H9 (cell line): Measurements from ENCODE around the gene USP34. TPM values are rescaled to one million over a fixed set of nuclear protein-coding genes. Genes with fewer than 3 reads are reported as not detected.

Source experiments
- DNase-seq: peaks from one replicate; pipeline ENCODE4 v3.0.0-alpha.2; 2017
- H2AFZ ChIP-seq: one replicate; pipeline ENCODE4 v1.6.1; 2013; ENCODE audit warnings: mild to moderate bottlenecking, low read length, control low read depth, moderate library complexity
- H2AK5ac ChIP-seq: 2 replicates; pipeline ENCODE4 v1.6.1; 2013; ENCODE audit warnings: low read length, control low read depth, mixed read lengths; ENCODE audit not compliant: insufficient read length
- H2BK120ac ChIP-seq: one replicate; pipeline ENCODE4 v1.6.1; 2013; ENCODE audit warnings: low read depth, mild to moderate bottlenecking, low read length, control low read depth, inconsistent platforms; ENCODE audit not compliant: poor library complexity, severe bottlenecking
- H2BK12ac ChIP-seq: 2 replicates; pipeline ENCODE4 v1.6.1; 2013; ENCODE audit warnings: low read length, control low read depth, mixed read lengths, low read depth; ENCODE audit not compliant: insufficient read length
- H2BK15ac ChIP-seq: 2 replicates; pipeline ENCODE4 v1.6.1; 2013; ENCODE audit warnings: low read depth, low read length, control low read depth
- H2BK20ac ChIP-seq: one replicate; pipeline ENCODE4 v1.6.1; 2013; ENCODE audit warnings: low read depth, mild to moderate bottlenecking, low read length, control low read depth, inconsistent platforms; ENCODE audit not compliant: poor library complexity, severe bottlenecking
- H2BK5ac ChIP-seq: 2 replicates; pipeline ENCODE4 v1.6.1; 2013; ENCODE audit warnings: low read length, control low read depth, mixed read lengths; ENCODE audit not compliant: insufficient read length
- H3K14ac ChIP-seq: 2 replicates; pipeline ENCODE4 v1.6.1; 2013; ENCODE audit warnings: low read length, control low read depth; ENCODE audit not compliant: insufficient read depth
- H3K18ac ChIP-seq: 2 replicates; pipeline ENCODE4 v1.6.1; 2013; ENCODE audit warnings: low read depth, mild to moderate bottlenecking, mixed read lengths, low read length, control low read depth; ENCODE audit not compliant: insufficient read length
- H3K23ac ChIP-seq: 2 replicates; pipeline ENCODE4 v1.6.1; 2013; ENCODE audit warnings: low read length, control low read depth, mixed read lengths, low read depth; ENCODE audit not compliant: insufficient read length
- H3K23me2 ChIP-seq: 2 replicates; pipeline ENCODE4 v1.6.1; 2013; ENCODE audit warnings: low read depth, mild to moderate bottlenecking, mixed read lengths, low read length, control low read depth; ENCODE audit not compliant: insufficient read length, poor library complexity, severe bottlenecking
- H3K27ac ChIP-seq: 2 replicates; pipeline ENCODE4 v1.5.1; 2013; ENCODE audit warnings: low read length, control low read depth, mixed read lengths, low read depth; ENCODE audit not compliant: insufficient read length
- H3K27me3 ChIP-seq: 2 replicates; pipeline ENCODE4 v1.6.1; 2013; ENCODE audit warnings: low read length, control low read depth, inconsistent platforms; ENCODE audit not compliant: insufficient read depth
- H3K4ac ChIP-seq: 2 replicates; pipeline ENCODE4 v1.6.1; 2013; ENCODE audit warnings: low read depth, mild to moderate bottlenecking, control low read depth, inconsistent platforms, low read length, moderate library complexity
- H3K4me1 ChIP-seq: 2 replicates; pipeline ENCODE4 v1.6.1; 2013; ENCODE audit warnings: low read length, control low read depth, inconsistent platforms; ENCODE audit not compliant: insufficient read depth
- H3K4me2 ChIP-seq: 2 replicates; pipeline ENCODE4 v1.6.1; 2013; ENCODE audit warnings: low read length, control low read depth, mixed read lengths; ENCODE audit not compliant: insufficient read length, insufficient read depth
- H3K56ac ChIP-seq: 2 replicates; pipeline ENCODE4 v1.6.1; 2013; ENCODE audit warnings: low read depth, mild to moderate bottlenecking, mixed read lengths, low read length, control low read depth; ENCODE audit not compliant: insufficient read length
- H3K79me1 ChIP-seq: 2 replicates; pipeline ENCODE4 v1.6.1; 2013; ENCODE audit warnings: low read depth, mild to moderate bottlenecking, moderate library complexity, low read length, control low read depth, inconsistent platforms; ENCODE audit not compliant: insufficient read depth, poor library complexity, severe bottlenecking
- H3K79me2 ChIP-seq: 2 replicates; pipeline ENCODE4 v1.6.1; 2013; ENCODE audit warnings: low read length, control low read depth, inconsistent platforms; ENCODE audit not compliant: insufficient read depth
- H3K9ac ChIP-seq: 2 replicates; pipeline ENCODE4 v1.6.1; 2013; ENCODE audit warnings: low read length, control low read depth, mixed read lengths; ENCODE audit not compliant: insufficient read length; ENCODE audit errors: extremely low read depth
- H3K9me3 ChIP-seq: one replicate; pipeline ENCODE4 v1.6.1; 2013; ENCODE audit warnings: low read depth, low read length, inconsistent platforms; ENCODE audit not compliant: control insufficient read depth
- H3T11ph ChIP-seq: one replicate; pipeline ENCODE4 v1.6.1; 2013; ENCODE audit warnings: mild to moderate bottlenecking, low read length, control low read depth, inconsistent platforms
- H4K20me1 ChIP-seq: one replicate; pipeline ENCODE4 v1.6.1; 2013; ENCODE audit not compliant: control insufficient read depth, insufficient read length, insufficient read depth
- H4K5ac ChIP-seq: 2 replicates; pipeline ENCODE4 v1.6.1; 2013; ENCODE audit warnings: low read depth, mild to moderate bottlenecking, mixed read lengths, low read length, control low read depth; ENCODE audit not compliant: insufficient read length
- H4K8ac ChIP-seq: replicated peaks from 2 replicates; pipeline ENCODE4 v1.6.1; 2013; ENCODE audit warnings: low read length, control low read depth, mixed read lengths, low read depth; ENCODE audit not compliant: insufficient read length
- H4K91ac ChIP-seq: 2 replicates; pipeline ENCODE4 v1.6.1; 2013; ENCODE audit warnings: low read depth, mild to moderate bottlenecking, moderate library complexity, mixed read lengths, low read length, control low read depth; ENCODE audit not compliant: insufficient read length
- H3K27ac Mint-ChIP-seq, 3 experiments: 2 replicates in 2 of 3; 3 replicates in 1 of 3; pipeline ENCODE4 v1.8.0; 2020 to 2021; ENCODE audit warnings: mixed read lengths in 3 of 3, mild to moderate bottlenecking in 1 of 3, moderate library complexity in 1 of 3
- H3K27me3 Mint-ChIP-seq: 2 replicates; pipeline ENCODE4 v1.8.0; 2021; ENCODE audit warnings: low read depth, mild to moderate bottlenecking, moderate library complexity, mixed read lengths
- H3K36me3 Mint-ChIP-seq, 3 experiments: 2 replicates in 2 of 3; 3 replicates in 1 of 3; pipeline ENCODE4 v1.8.0; 2020 to 2021; ENCODE audit warnings: low read depth in 3 of 3, mixed read lengths in 3 of 3; ENCODE audit not compliant: insufficient read depth in 1 of 3
- H3K4me1 Mint-ChIP-seq, 2 experiments: 2 replicates each; pipeline ENCODE4 v1.8.0; 2020; ENCODE audit warnings: mixed read lengths in 2 of 2
- H3K4me3 Mint-ChIP-seq, 2 experiments: 2 replicates in 1 of 2; 3 replicates in 1 of 2; pipeline ENCODE4 v1.8.0; 2020 to 2021; ENCODE audit warnings: mild to moderate bottlenecking in 2 of 2, mixed read lengths in 2 of 2, moderate library complexity in 1 of 2
- H3K9me3 Mint-ChIP-seq, 2 experiments: 2 replicates in 1 of 2; 3 replicates in 1 of 2; pipeline ENCODE4 v1.8.0; 2020; ENCODE audit warnings: mild to moderate bottlenecking in 2 of 2, mixed read lengths in 2 of 2, moderate library complexity in 1 of 2
- CTCF ChIP-seq: fragments of 200-600 bp; sonication (generic); conservative IDR thresholded peaks from 3 replicates; pipeline ENCODE4 v1.8.0; 2021; ENCODE audit warnings: antibody characterized with exemption, mild to moderate bottlenecking
- WGBS: extraction: QIAGEN DNeasy Blood & Tissue Kit; methylation state at CpG from one replicate; pipeline ENCODE4 v1.1.7; 2013; ENCODE audit warnings: missing lambda C conversion rate, low lambda C conversion rate, mixed read lengths; ENCODE audit not compliant: insufficient read length; ENCODE audit errors: extremely low coverage; 5-methylcytosine and 5-hydroxymethylcytosine counted together
- total RNA-seq: library from RNA; stranded (reverse); gene quantifications from 2 replicates; pipeline ENCODE4 v1.2.1, GENCODE V29; 2021

Gene USP34
- total RNA-seq, 1 experiment from 2014 or later = 93.9 TPM

GRCh38 chr2:61398413-61398812 is 72.5 kb downstream of the USP34 start:
- Histone ChIP-seq H3K4ac (no peak overlapping the region), H2BK120ac (no peak overlapping the region), H3K4me2 (no peak overlapping the region), H2BK15ac (no peak overlapping the region), H3K9me3 (no peaks in the 10 kb centered on the region), H3T11ph (no peak overlapping the region), H3K79me1 (no peaks in the 10 kb centered on the region), H2AK5ac (no peak overlapping the region), H4K5ac (no peak overlapping the region), H3K27ac (no peak overlapping the region), H4K20me1 (no peaks in the 10 kb centered on the region), H3K18ac (no peak overlapping the region), H3K4me1 (no peaks in the 10 kb centered on the region), H3K56ac (no peak overlapping the region), H3K23me2 (no peaks in the 10 kb centered on the region), H3K79me2 (no peaks in the 10 kb centered on the region), H3K9ac (no peak overlapping the region), H3K23ac (no peak overlapping the region), H3K14ac (no peak overlapping the region), H2BK12ac (no peak overlapping the region), H2BK5ac (no peak overlapping the region), H4K8ac (no peak overlapping the region), H4K91ac (no peak overlapping the region), H3K27me3 (no peaks in the 10 kb centered on the region), H2AFZ (no peak overlapping the region), H2BK20ac (no peak overlapping the region)
- no peaks in the 10 kb centered on the region for H3K9me3 Mint-ChIP-seq
- H3K27me3 Mint-ChIP-seq = no peaks in the 10 kb centered on the region
- no peak for TF ChIP-seq CTCF
- no peak overlapping the region for H3K27ac Mint-ChIP-seq
- H3K4me1 Mint-ChIP-seq = peaks cover 3 to 10% of the 10 kb centered on the region in 2 experiments
- peaks cover 6 to 24% (median 8%) of the 10 kb centered on the region in 3 experiments; a peak in 6 of 7 replicates for H3K36me3 Mint-ChIP-seq
- no peak for DNase-seq
- WGBS = no CpG with 5 or more reads among the region's 12 CpGs
- H3K4me3 Mint-ChIP-seq = no peak overlapping the region
